ENCODE results near the gene TMEM117. TPM values are rescaled to one million over a fixed set of nuclear protein-coding genes. Genes with fewer than 3 reads are reported as not detected.
"Not testable (repeated sequence)": the region's sequence is repeated elsewhere in the genome, so short reads cannot be mapped to it uniquely, and the experiment has no call there.

The TMEM117 gene
- total RNA-seq, 1 experiment from 2014 or later, result 4.3 TPM

DNA sequence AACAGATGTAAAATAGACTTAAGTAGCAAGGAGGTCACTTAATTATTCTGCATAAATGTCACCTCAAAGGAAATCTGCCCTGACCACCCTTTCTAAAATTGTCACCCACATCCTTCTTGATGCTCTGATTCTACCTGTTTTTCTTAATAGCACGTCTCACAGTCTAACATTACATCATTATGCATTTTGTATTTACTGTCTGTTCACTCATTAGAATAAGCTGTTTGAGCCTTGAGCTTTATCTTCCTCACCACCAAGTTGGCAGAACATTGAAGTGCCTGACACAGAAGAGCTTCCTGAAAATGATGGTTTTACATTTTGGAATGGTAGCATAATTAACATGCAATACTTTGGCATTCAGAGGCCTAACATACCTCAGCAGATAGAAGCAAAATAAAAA, 8.8 kb upstream of the TMEM117 start:
- no peak overlapping the region for H3K4me3 ChIP-seq
- H3K36me3 ChIP-seq, result no peaks in the 10 kb centered on the region
- H3K27me3 ChIP-seq, result no peaks in the 10 kb centered on the region
- H3K9me3 ChIP-seq, result no peaks in the 10 kb centered on the region
- DNase-seq, result no peak

DNA sequence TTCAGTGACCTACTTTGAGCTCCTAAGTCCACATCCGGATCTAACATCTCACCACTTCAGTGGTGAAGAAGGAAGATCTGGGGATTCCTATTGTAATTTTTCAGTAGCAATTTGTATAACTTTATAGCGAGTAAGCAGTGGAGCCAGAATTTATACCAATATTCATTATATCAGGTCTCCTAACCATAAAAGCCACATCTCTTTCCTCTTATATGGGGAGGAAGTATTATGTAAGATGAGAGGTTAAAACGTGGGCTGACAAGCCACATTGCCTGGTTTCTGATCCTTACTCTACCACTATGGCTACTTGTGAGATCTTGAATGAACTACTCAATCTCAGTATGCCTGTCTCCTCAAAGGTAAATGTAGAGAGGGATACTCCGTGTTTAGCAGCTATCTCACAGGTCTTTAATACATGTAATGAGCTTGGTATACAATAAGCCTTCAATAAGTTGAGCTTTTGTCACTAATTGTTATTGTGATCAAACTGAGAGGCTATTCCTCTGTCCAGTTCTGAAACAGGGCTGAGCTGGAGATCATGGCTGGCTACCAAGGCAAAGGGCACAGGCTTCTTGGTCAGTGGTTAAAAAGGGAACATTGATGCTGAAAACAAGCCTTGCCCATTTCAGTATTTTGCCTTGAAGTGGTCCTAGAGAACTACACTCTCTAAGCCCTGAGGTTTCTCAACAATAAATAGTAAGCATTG, 3.3 kb upstream of the TMEM117 start:
- DNase-seq, result no peak
- Histone ChIP-seq H3K9me3 (no peaks in the 10 kb centered on the region), H3K36me3 (no peaks in the 10 kb centered on the region), H3K27me3 (no peaks in the 10 kb centered on the region), H3K4me3 (no peak overlapping the region)

DNA sequence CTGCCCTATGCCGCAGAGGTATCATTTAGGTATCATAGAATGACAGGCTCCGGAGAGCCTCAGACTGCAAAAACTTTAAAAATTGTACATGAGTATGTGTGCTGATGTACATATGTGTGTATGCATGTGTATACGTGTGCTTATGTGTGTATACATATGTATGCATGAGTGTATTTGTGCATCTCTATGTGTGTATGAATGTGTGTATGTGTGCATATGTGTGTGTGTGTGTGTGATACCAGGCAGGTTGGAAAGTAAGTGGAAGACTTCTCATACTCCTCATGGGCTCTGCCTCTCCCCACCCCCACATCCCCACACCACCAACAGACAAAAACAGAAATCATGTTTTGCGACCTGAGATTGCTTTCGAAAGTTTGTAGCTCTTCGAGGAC, 621 bp upstream of the TMEM117 start:
- Histone ChIP-seq H3K4me3 (peak overlapping the region; percentile 72), H3K9me3 (no peaks in the 10 kb centered on the region), H3K36me3 (no peaks in the 10 kb centered on the region), H3K27me3 (no peaks in the 10 kb centered on the region)
- DNase-seq, result no peak

GRCh38 chr12:43836475-43836989, 651 bp downstream of the TMEM117 start:
- Histone ChIP-seq H3K27me3 (no peaks in the 10 kb centered on the region), H3K9me3 (no peaks in the 10 kb centered on the region), H3K36me3 (no peaks in the 10 kb centered on the region), H3K4me3 (peak overlapping the region; percentile 72)
- no peak for DNase-seq

GRCh38 chr12:43840338-43840737, 4.5 kb downstream of the TMEM117 start:
- Histone ChIP-seq H3K4me3 (no peak overlapping the region), H3K36me3 (no peaks in the 10 kb centered on the region), H3K9me3 (no peaks in the 10 kb centered on the region), H3K27me3 (no peaks in the 10 kb centered on the region)
- DNase-seq, result no peak

DNA sequence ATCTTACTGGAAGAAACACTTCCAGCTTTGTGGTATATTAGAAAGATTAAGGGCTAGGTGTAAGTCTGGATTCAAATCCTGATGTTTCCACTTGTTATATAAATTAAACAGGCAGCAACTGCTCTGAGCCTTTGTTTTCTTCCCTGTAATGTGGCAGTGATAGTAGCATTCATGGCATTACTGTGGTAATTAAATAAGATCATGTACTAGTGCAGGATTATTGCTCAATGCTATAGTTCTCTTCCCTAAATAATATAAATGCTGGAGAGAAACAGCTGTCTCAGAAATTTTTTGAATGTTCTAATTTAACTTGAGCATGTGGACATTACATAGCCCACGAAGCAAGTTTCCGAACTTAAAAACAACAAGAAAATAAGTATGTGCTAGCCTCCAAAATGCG, 5.4 kb downstream of the TMEM117 start:
- H3K36me3 ChIP-seq, result no peaks in the 10 kb centered on the region
- H3K27me3 ChIP-seq, result no peaks in the 10 kb centered on the region
- no peak overlapping the region for H3K4me3 ChIP-seq
- H3K9me3 ChIP-seq, result no peaks in the 10 kb centered on the region
- no peak for DNase-seq

- Histone ChIP-seq H3K36me3 (no peaks in the 10 kb centered on the region), H3K4me3 (no peak overlapping the region), H3K9me3 (no peaks in the 10 kb centered on the region), H3K27me3 (no peaks in the 10 kb centered on the region)
- no peak for DNase-seq
Observed at GRCh38 chr12:43842259-43842658, 6.4 kb downstream of the TMEM117 start.

DNA sequence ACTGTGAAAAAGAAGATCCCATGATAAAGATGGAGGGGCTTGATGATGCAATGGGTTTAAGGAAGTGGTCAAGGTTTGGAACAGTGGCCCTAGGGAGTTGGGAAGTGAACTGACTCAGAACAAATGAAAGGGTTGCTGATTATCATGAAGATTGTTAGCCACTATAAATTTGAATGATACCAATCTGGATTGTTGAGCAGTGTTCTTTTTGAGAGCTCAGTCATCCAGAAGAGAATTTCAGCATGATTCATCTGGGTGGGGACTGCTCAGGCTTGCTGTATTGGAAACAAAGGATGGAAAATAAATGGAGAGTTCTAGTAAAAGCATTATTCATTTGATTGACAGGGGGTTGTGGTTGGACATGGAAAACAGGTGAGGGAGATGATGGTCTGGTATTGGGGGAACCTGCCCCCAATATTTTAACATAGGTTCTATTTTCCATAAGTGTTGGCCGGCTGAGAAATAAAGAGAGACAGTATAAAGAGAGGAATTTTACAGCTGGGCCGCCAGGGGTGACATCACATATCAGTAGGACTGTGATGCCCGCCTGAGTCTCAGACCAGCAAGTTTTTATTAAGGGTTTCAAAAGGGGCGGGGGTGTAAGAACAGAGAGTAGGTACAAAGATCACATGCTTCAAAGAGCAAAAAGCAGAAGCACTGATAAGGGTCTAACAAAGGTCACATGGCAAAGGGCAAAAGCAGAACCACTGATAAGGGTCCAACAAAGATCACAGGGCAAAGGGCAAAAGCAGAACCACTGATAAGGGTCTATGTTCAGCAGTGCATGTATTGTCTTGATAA, 11.7 kb downstream of the TMEM117 start:
- DNase-seq, result peak; percentile 12
- not testable (repeated sequence) for H3K4me3 ChIP-seq, H3K9me3 ChIP-seq, H3K27me3 ChIP-seq, H3K36me3 ChIP-seq

- Histone ChIP-seq H3K36me3 (no peaks in the 10 kb centered on the region), H3K27me3 (no peaks in the 10 kb centered on the region), H3K4me3 (no peak overlapping the region), H3K9me3 (no peaks in the 10 kb centered on the region)
- DNase-seq, result no peak
Observed at GRCh38 chr12:43848226-43848507, 12.3 kb downstream of the TMEM117 start.

GRCh38 chr12:43848786-43849185, 12.9 kb downstream of the TMEM117 start:
- Histone ChIP-seq H3K9me3 (no peaks in the 10 kb centered on the region), H3K27me3 (no peaks in the 10 kb centered on the region), H3K36me3 (no peaks in the 10 kb centered on the region), H3K4me3 (no peak overlapping the region)
- DNase-seq, result no peak

GRCh38 chr12:43852744-43853143, 16.9 kb downstream of the TMEM117 start:
- DNase-seq, result no peak
- no peaks in the 10 kb centered on the region for H3K27me3 ChIP-seq
- no peaks in the 10 kb centered on the region for H3K9me3 ChIP-seq
- H3K36me3 ChIP-seq, result no peaks in the 10 kb centered on the region
- no peak overlapping the region for H3K4me3 ChIP-seq

DNA sequence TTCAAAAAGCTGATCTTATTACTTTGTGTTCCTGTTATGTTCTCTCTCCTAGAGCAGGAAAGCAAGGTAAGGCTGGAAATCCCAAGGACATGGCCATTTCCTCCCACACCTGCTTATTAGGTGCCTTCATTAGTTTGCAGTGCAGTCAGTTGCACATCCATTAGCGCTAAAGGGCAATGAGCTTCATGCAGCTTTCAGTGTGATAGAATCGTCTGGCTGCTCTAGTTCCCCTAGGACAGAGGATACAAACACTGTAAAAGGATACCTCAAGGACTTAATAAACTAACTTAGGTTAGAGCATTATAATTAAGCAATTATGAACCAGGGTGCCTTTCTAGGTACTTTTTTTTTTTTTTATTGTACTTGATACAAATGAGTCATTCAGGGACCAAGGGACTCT, 21.1 kb downstream of the TMEM117 start:
- Histone ChIP-seq H3K4me3 (no peak overlapping the region), H3K27me3 (no peaks in the 10 kb centered on the region), H3K9me3 (no peaks in the 10 kb centered on the region), H3K36me3 (no peaks in the 10 kb centered on the region)
- no peak for DNase-seq

GRCh38 chr12:43858096-43858495, 22.2 kb downstream of the TMEM117 start:
- H3K9me3 ChIP-seq, result no peaks in the 10 kb centered on the region
- no peak overlapping the region for H3K4me3 ChIP-seq
- no peaks in the 10 kb centered on the region for H3K27me3 ChIP-seq
- DNase-seq, result no peak
- H3K36me3 ChIP-seq, result no peaks in the 10 kb centered on the region

GRCh38 chr12:43858991-43859390, 23.1 kb downstream of the TMEM117 start:
- H3K27me3 ChIP-seq, result no peaks in the 10 kb centered on the region
- H3K4me3 ChIP-seq, result no peak overlapping the region
- H3K9me3 ChIP-seq, result no peaks in the 10 kb centered on the region
- no peak for DNase-seq
- H3K36me3 ChIP-seq, result no peaks in the 10 kb centered on the region

GRCh38 chr12:43861015-43861839, 25.3 kb downstream of the TMEM117 start:
- DNase-seq, result no peak
- Histone ChIP-seq H3K9me3 (no peaks in the 10 kb centered on the region), H3K27me3 (no peaks in the 10 kb centered on the region), H3K4me3 (no peak overlapping the region), H3K36me3 (no peaks in the 10 kb centered on the region)

DNA sequence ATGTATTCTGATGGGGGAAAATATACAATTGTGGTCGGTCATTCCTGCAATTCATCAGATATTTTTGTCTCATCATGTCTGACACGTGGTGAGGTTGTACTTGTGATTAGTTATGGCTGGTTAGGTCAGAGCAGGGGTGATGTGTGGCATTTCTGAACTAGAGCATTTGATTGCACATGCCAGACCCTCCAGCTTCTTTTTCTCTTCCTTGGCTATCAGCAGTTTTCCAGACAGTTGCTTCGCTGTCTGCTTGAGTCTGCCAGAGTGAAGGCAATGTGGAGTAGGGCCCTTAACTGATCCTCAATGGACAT, 25.9 kb downstream of the TMEM117 start:
- no peak for DNase-seq
- Histone ChIP-seq H3K9me3 (no peaks in the 10 kb centered on the region), H3K4me3 (no peak overlapping the region), H3K27me3 (no peaks in the 10 kb centered on the region), H3K36me3 (no peaks in the 10 kb centered on the region)

DNA sequence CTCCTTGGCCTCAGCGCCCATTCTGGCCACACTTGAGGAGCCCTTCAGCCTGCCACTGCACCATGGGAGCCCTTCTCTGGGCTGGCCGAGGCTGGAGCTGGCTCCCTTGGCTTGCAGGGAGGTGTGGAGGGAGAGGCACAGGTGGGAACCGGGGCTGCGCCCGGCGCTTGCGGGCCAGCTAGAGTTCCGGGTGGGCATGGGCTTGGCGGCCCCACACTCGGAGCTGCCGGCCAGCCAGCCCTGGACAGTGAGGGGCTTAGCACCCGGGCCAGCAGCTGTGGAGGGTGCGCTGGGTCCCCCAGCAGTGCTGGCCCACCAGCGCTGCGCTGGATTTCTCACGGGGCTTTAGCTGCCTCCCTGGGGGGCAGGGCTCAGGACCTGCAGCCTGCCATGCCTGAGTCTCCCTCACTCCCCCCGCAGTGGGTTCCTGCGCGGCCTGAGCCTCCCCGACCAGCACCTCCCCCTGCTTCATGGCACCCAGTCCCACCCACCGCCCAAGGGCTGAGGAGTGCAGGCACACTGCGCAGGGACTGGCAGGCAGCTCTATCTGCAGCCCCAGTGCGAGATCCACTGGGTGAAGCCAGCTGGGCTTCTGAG, 28.0 kb downstream of the TMEM117 start:
- no peak for DNase-seq
- H3K9me3 ChIP-seq, result no peaks in the 10 kb centered on the region
- no peak overlapping the region for H3K4me3 ChIP-seq
- H3K27me3 ChIP-seq, result no peaks in the 10 kb centered on the region
- no peaks in the 10 kb centered on the region for H3K36me3 ChIP-seq

Measured in MG63 (cell line).